ENCODE measurements around the gene SEMA3C.

The SEMA3C gene

DNA sequence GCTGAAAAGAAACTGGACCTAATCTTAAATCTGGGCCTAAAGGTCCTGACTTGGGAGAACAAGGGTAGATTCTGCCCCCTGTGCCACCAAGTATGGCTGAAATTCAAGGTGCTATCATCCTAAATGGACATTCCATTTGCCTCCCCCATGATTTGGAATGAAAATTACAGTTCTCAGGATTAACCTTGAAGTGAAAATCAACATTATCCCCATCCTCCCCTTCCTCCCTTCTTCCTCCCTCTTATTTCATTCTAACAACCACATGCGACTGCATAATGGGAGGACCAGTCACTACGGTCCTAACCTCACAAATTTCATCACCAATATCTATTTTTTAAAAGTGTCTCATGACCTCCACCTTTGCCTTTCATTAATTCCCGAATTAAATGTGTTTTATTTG, 62.1 kb downstream of the SEMA3C start:
- Histone ChIP-seq H3K27me3 (ENCODE audit: insufficient read depth, poor library complexity, severe bottlenecking) (no peaks in the 10 kb centered on the region), H3K27ac (replicated peaks) (no peak overlapping the region), H3K4me3 (replicated peaks; ENCODE audit: insufficient read depth, low read length) (no peak overlapping the region)
- DNase-seq (ENCODE audit: low read depth in 1 of 2, low spot score in 1 of 2) = no peak
- no peak for TF ChIP-seq POLR2AphosphoS5 (IDR thresholded peaks at IDR 0.05; ENCODE audit: low read depth)
- TF ChIP-seq, protein P1, sequence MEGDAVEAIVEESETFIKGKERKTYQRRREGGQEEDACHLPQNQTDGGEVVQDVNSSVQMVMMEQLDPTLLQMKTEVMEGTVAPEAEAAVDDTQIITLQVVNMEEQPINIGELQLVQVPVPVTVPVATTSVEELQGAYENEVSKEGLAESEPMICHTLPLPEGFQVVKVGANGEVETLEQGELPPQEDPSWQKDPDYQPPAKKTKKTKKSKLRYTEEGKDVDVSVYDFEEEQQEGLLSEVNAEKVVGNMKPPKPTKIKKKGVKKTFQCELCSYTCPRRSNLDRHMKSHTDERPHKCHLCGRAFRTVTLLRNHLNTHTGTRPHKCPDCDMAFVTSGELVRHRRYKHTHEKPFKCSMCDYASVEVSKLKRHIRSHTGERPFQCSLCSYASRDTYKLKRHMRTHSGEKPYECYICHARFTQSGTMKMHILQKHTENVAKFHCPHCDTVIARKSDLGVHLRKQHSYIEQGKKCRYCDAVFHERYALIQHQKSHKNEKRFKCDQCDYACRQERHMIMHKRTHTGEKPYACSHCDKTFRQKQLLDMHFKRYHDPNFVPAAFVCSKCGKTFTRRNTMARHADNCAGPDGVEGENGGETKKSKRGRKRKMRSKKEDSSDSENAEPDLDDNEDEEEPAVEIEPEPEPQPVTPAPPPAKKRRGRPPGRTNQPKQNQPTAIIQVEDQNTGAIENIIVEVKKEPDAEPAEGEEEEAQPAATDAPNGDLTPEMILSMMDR (IDR thresholded peaks at IDR 0.05; ENCODE audit: insufficient read depth, low read length) = no peak

DNA sequence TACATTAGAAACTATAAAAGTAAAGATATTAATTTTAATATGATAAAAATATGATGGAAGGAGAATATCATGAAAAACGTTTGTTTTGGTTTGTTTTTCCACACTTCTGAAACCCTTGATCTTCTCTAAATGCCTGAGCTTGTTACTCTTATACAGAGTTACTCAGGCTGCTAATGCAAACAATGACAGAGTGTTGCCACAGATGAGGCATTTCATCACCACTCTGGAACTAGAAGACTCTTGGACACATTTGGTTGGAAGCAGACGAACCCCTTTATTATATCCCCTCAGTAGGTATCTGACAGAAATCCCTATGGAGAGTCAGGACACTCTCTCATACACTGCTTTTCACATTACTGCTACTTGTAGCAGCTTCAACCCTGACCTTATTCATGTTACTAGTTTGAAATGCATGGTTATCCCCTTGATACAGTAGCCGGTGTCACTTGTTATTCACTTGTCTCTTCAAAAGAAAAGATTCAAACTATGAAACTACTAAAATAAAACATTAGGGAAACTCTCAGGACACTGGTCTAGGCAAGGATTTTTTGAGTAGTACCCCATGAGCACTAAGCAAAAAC, 66.9 kb downstream of the SEMA3C start:
- Histone ChIP-seq H3K27ac (replicated peaks) (no peak overlapping the region), H3K4me3 (replicated peaks; ENCODE audit: insufficient read depth, low read length) (no peak overlapping the region), H3K27me3 (ENCODE audit: insufficient read depth, poor library complexity, severe bottlenecking) (no peaks in the 10 kb centered on the region)
- TF ChIP-seq POLR2AphosphoS5 (IDR thresholded peaks at IDR 0.05; ENCODE audit: low read depth) = no peak
- TF ChIP-seq, protein P2, sequence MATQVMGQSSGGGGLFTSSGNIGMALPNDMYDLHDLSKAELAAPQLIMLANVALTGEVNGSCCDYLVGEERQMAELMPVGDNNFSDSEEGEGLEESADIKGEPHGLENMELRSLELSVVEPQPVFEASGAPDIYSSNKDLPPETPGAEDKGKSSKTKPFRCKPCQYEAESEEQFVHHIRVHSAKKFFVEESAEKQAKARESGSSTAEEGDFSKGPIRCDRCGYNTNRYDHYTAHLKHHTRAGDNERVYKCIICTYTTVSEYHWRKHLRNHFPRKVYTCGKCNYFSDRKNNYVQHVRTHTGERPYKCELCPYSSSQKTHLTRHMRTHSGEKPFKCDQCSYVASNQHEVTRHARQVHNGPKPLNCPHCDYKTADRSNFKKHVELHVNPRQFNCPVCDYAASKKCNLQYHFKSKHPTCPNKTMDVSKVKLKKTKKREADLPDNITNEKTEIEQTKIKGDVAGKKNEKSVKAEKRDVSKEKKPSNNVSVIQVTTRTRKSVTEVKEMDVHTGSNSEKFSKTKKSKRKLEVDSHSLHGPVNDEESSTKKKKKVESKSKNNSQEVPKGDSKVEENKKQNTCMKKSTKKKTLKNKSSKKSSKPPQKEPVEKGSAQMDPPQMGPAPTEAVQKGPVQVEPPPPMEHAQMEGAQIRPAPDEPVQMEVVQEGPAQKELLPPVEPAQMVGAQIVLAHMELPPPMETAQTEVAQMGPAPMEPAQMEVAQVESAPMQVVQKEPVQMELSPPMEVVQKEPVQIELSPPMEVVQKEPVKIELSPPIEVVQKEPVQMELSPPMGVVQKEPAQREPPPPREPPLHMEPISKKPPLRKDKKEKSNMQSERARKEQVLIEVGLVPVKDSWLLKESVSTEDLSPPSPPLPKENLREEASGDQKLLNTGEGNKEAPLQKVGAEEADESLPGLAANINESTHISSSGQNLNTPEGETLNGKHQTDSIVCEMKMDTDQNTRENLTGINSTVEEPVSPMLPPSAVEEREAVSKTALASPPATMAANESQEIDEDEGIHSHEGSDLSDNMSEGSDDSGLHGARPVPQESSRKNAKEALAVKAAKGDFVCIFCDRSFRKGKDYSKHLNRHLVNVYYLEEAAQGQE (IDR thresholded peaks at IDR 0.05; ENCODE audit: insufficient replicate concordance, low read depth) = no peak
- TF ChIP-seq GABPA (IDR thresholded peaks at IDR 0.05; ENCODE audit: low read depth) = no peak
- TF ChIP-seq, protein P1 (IDR thresholded peaks at IDR 0.05; ENCODE audit: insufficient read depth, low read length) = no peak
- TF ChIP-seq SPI1 (IDR thresholded peaks at IDR 0.05; ENCODE audit: borderline replicate concordance, low read depth) = no peak
- DNase-seq (ENCODE audit: low read depth in 1 of 2, low spot score in 1 of 2) = no peak

DNA sequence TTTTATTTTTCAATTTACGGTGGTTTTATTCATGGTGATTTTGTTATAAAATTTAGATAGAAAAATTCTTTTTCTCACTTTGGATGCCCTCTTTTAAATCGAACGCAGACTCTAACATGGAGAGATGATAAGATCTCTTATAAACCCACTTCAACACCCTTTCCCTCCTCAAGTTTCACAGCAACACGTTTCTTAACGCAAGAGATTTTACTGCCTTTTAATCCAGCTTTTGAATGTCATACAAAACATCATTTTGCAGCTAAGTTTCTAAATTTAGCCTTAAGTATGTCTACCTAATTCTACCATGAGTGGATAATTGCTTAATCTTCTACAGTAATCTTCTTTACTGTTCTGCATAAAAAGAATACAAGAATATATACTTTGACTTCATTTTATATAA, 70.0 kb downstream of the SEMA3C start:
- no peak overlapping the region for H3K27ac ChIP-seq (replicated peaks)
- TF ChIP-seq SPI1 (IDR thresholded peaks at IDR 0.05; ENCODE audit: borderline replicate concordance, low read depth) (no peak), GABPA (IDR thresholded peaks at IDR 0.05; ENCODE audit: low read depth) (no peak), POLR2AphosphoS5 (IDR thresholded peaks at IDR 0.05; ENCODE audit: low read depth) (no peak)
- TF ChIP-seq, protein P1 (IDR thresholded peaks at IDR 0.05; ENCODE audit: insufficient read depth, low read length) = no peak
- TF ChIP-seq, protein P2 (IDR thresholded peaks at IDR 0.05; ENCODE audit: insufficient replicate concordance, low read depth) = no peak
- no peak for DNase-seq (ENCODE audit: low read depth in 1 of 2, low spot score in 1 of 2)
- no peaks in the 10 kb centered on the region for H3K27me3 ChIP-seq (ENCODE audit: insufficient read depth, poor library complexity, severe bottlenecking)
- H3K4me3 ChIP-seq (replicated peaks; ENCODE audit: insufficient read depth, low read length) = no peak overlapping the region

DNA sequence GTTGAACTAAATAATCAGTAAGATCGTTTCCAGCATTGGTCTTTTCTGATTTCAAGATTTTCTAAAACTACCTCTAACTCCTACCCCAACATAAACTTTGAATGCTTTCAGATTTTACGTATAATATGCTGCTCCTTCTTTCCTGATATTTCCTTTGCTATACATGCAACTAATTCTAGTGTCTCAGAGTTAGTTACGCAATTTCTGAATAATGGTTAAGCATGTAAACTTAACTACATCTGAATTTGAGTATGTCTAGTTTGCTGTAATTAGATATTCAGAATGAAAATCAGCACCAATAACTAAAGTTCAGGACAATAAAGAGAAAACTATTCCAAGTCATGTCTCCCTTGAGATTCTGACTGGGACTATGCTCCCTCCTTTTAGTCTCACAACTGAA, 71.0 kb downstream of the SEMA3C start:
- DNase-seq (ENCODE audit: low read depth in 1 of 2, low spot score in 1 of 2) = no peak
- no peak for TF ChIP-seq GABPA (IDR thresholded peaks at IDR 0.05; ENCODE audit: low read depth)
- no peak for TF ChIP-seq SPI1 (IDR thresholded peaks at IDR 0.05; ENCODE audit: borderline replicate concordance, low read depth)
- TF ChIP-seq POLR2AphosphoS5 (IDR thresholded peaks at IDR 0.05; ENCODE audit: low read depth) = no peak
- TF ChIP-seq, protein P2 (IDR thresholded peaks at IDR 0.05; ENCODE audit: insufficient replicate concordance, low read depth) = no peak
- TF ChIP-seq, protein P1 (IDR thresholded peaks at IDR 0.05; ENCODE audit: insufficient read depth, low read length) = no peak
- H3K4me3 ChIP-seq (replicated peaks; ENCODE audit: insufficient read depth, low read length) = no peak overlapping the region
- no peak overlapping the region for H3K27ac ChIP-seq (replicated peaks)
- no peaks in the 10 kb centered on the region for H3K27me3 ChIP-seq (ENCODE audit: insufficient read depth, poor library complexity, severe bottlenecking)
